Measurements from ENCODE around the gene ZNF677. TPM values are rescaled to one million over a fixed set of nuclear protein-coding genes. Genes with fewer than 3 reads are reported as not detected.

The ZNF677 gene
- total and polyA plus RNA-seq, 10 of the 15 experiments (the other 5 are each of a cell fraction or from before 2014, with no cell fraction given), result 0.07 to 0.68 (median 0.16) TPM; not detected in 6

GRCh38 chr19:53285087-53285486, 30.4 kb upstream of the ZNF677 start:
- H3K79me2 ChIP-seq (ENCODE audit: control insufficient read depth, insufficient read depth, low read length), result no peaks in the 10 kb centered on the region
- no peak overlapping the region for H2AFZ ChIP-seq (ENCODE audit: control insufficient read depth, low read depth, low read length)
- ChIA-PET SMC1A (ENCODE audit: uncharacterized antibody, unreplicated experiment) (interaction anchor here (0.6 kb wide), 1 partner anchor 358 kb away, joined by 3 read pairs; no protein-coding TSS in a partner anchor), RAD21 (ENCODE audit: unreplicated experiment) (no interaction called here), POLR2A (no interaction called here), CTCF (interaction anchor here (1.3 kb wide), 1 partner anchor 10 kb away, joined by 4 read pairs; no protein-coding TSS in a partner anchor)
- no peak overlapping the region for H3K9ac ChIP-seq (ENCODE audit: control insufficient read depth, insufficient read depth, low read length)
- intact Hi-C loops (cut with micrococcal nuclease; ENCODE audit: unreplicated experiment), result no loop called here
- DNase-seq (ENCODE audit: low read depth, low spot score) (no peak), FAIRE-seq (no peak), ATAC-seq (no peak)
- H3K9me3 ChIP-seq (replicated peaks; ENCODE audit: control insufficient read depth, insufficient read depth, low read length), result no peaks in the 10 kb centered on the region; the same call in 2 of the 3 replicates
- no peaks in the 10 kb centered on the region for H3K27me3 ChIP-seq (replicated peaks in 1 of 2; ENCODE audit: control insufficient read depth in 2 of 2, insufficient read depth in 2 of 2, low read length in 1 of 2)
- in situ Hi-C loops (cut with MboI), result no loop called here
- no peak overlapping the region for H3K4me3 ChIP-seq
- no peaks in the 10 kb centered on the region for H4K20me1 ChIP-seq (ENCODE audit: control insufficient read depth, insufficient read depth)
- no TSS peak for BruUV-seq (replicated peaks)
- H3K27ac ChIP-seq (ENCODE audit: control insufficient read depth, insufficient read depth), result no peak overlapping the region
- 35% methylated on average over 4 of the region's 4 CpGs for WGBS (ENCODE audit: insufficient coverage, insufficient replicate concordance, low lambda C conversion rate, missing lambda C conversion rate)
- H3K4me2 ChIP-seq (ENCODE audit: control insufficient read depth, insufficient read depth), result no peak overlapping the region
- no peaks in the 10 kb centered on the region for H3K4me1 ChIP-seq (ENCODE audit: control insufficient read depth, insufficient read depth, low read length)
- no peaks in the 10 kb centered on the region for H3K36me3 ChIP-seq (ENCODE audit: control insufficient read depth in 2 of 2, insufficient read depth in 2 of 2, low read length in 1 of 2)
- no peak for TF ChIP-seq NFYB (IDR thresholded peaks at IDR 0.05; ENCODE audit: insufficient read depth, low read depth, low read length)
- TF ChIP-seq SUPT20H (IDR thresholded peaks at IDR 0.05; ENCODE audit: borderline replicate concordance, control insufficient read depth, low read depth, low read length), result no peak
- no peak for TF ChIP-seq RELA (IDR thresholded peaks at IDR 0.05; ENCODE audit: borderline replicate concordance, partially characterized antibody)
- no peak for TF ChIP-seq ZBTB40 (IDR thresholded peaks at IDR 0.05; ENCODE audit: borderline replicate concordance)
- no peak for TF ChIP-seq ELK1 (IDR thresholded peaks at IDR 0.05; ENCODE audit: low read depth, low read length)
- TF ChIP-seq SMC3 (IDR thresholded peaks at IDR 0.05; ENCODE audit: borderline replicate concordance, low read length), result no peak
- TF ChIP-seq GABPA (IDR thresholded peaks at IDR 0.05; ENCODE audit: low read depth), result no peak
- no peak for TF ChIP-seq SP1 (IDR thresholded peaks at IDR 0.05; ENCODE audit: low read depth, low read length)
- no peak for TF ChIP-seq NFYA (IDR thresholded peaks at IDR 0.05; ENCODE audit: borderline replicate concordance, low read depth, low read length)
- TF ChIP-seq ETV6 (conservative IDR thresholded peaks at IDR 0.05 in 1 of 2, IDR thresholded peaks at IDR 0.05 in 1 of 2; ENCODE audit: borderline replicate concordance in 1 of 2, low read depth in 1 of 2), result no peak
- no peak for TF ChIP-seq PAX8 (IDR thresholded peaks at IDR 0.05)
- TF ChIP-seq CUX1 (IDR thresholded peaks at IDR 0.05; ENCODE audit: insufficient replicate concordance, low read depth, low read length), result no peak
- TF ChIP-seq ZBED1 (IDR thresholded peaks at IDR 0.05; ENCODE audit: borderline replicate concordance), result no peak
